ENCODE measurements around the gene SLC22A31. TPM values are rescaled to one million over a fixed set of nuclear protein-coding genes. Genes with fewer than 3 reads are reported as not detected.
"Not testable (repeated sequence)": the region's sequence is repeated elsewhere in the genome, so short reads cannot be mapped to it uniquely, and the experiment has no call there.

The SLC22A31 gene
- total and polyA plus RNA-seq, 2 donors (not counting 3 experiments of a cell fraction or from before 2014, with no cell fraction given) = 1.0 TPM; not detected in 1

- H3K9me3 ChIP-seq (replicated peaks; ENCODE audit: control insufficient read depth, insufficient read depth, low read length) = no peaks in the 10 kb centered on the region
- H3K9ac ChIP-seq (replicated peaks; ENCODE audit: extremely low read depth, insufficient read depth, low read length) = no peak overlapping the region
- H2AFZ ChIP-seq (ENCODE audit: low read depth, low read length) = peak overlapping the region; percentile 56
- intact Hi-C loops (cut with micrococcal nuclease) = loop anchor here (1.0 kb wide), 2 partner anchors 8 to 22 kb away; partner anchors contain the start of gene CDH15
- no peaks in the 10 kb centered on the region for H3K36me3 ChIP-seq (ENCODE audit: control insufficient read depth in 2 of 2, extremely low read depth in 1 of 2, insufficient read depth in 2 of 2, low read length in 2 of 2)
- H3K79me2 ChIP-seq (ENCODE audit: control insufficient read depth, insufficient read depth, low read length) = no peaks in the 10 kb centered on the region
- H3K9me1 ChIP-seq (replicated peaks; ENCODE audit: control insufficient read depth, extremely low read depth, insufficient read depth, low read length) = no peaks in the 10 kb centered on the region
- FAIRE-seq = no peak
- DNase-seq (ENCODE audit: low read depth, low spot score) = peak; percentile 79
- ChIA-PET CTCF (interaction anchor here (0.7 to 1.1 kb wide), 3 partner anchors 9 to 54 kb away, joined by 3 to 4 read pairs (median 3); no protein-coding TSS in a partner anchor), POLR2A (no interaction called here)
- dilution Hi-C loops (cut with MboI; ENCODE audit: extremely low pct_ligation_motif_present, low sequenced_read_pairs) = no loop called here
- H3K4me2 ChIP-seq (ENCODE audit: insufficient read depth, low read length) = no peak overlapping the region
- H4K20me1 ChIP-seq (replicated peaks; ENCODE audit: control insufficient read depth, extremely low read depth, insufficient read depth, low read length) = no peaks in the 10 kb centered on the region
- peak overlapping the region in 1 of 3 experiments; percentile 14 for H3K4me3 ChIP-seq (replicated peaks in 1 of 3; ENCODE audit: insufficient read depth in 1 of 3, low read depth in 1 of 3, low read length in 3 of 3)
- no peak overlapping the region for H3K27ac ChIP-seq (ENCODE audit: insufficient read depth, low read depth, low read length)
- TF ChIP-seq GATA2 (IDR thresholded peaks at IDR 0.05; ENCODE audit: insufficient read depth, insufficient read length, low read depth, low read length) = no peak
- no peak for TF ChIP-seq POLR2AphosphoS5 (IDR thresholded peaks at IDR 0.05; ENCODE audit: insufficient read depth, low read depth, low read length)
- H3K4me1 ChIP-seq (ENCODE audit: control insufficient read depth, extremely low read depth, insufficient read depth, low read length) = no peaks in the 10 kb centered on the region
- no peaks in the 10 kb centered on the region for H3K27me3 ChIP-seq (ENCODE audit: control insufficient read depth in 2 of 2, insufficient read depth in 2 of 2, low read length in 2 of 2)
- no TSS peak for BruUV-seq (replicated peaks)
Observed at GRCh38 chr16:89192956-89193575, 7.3 kb downstream of the SLC22A31 start.

GRCh38 chr16:89192186-89192955, 8.0 kb downstream of the SLC22A31 start:
- Histone ChIP-seq H3K4me2 (ENCODE audit: insufficient read depth, low read length) (peak overlapping the region; percentile 63), H3K27ac (ENCODE audit: insufficient read depth, low read depth, low read length) (peak overlapping the region; percentile 12), H3K9ac (replicated peaks; ENCODE audit: extremely low read depth, insufficient read depth, low read length) (peak overlapping the region; percentile 19), H2AFZ (ENCODE audit: low read depth, low read length) (peak overlapping the region; percentile 96), H3K4me3 (replicated peaks in 1 of 3; ENCODE audit: insufficient read depth in 1 of 3, low read depth in 1 of 3, low read length in 3 of 3) (peak overlapping the region; percentile 15 to 40 (median 33))
- H3K27me3 ChIP-seq (ENCODE audit: control insufficient read depth in 2 of 2, insufficient read depth in 2 of 2, low read length in 2 of 2); dilution Hi-C loops (cut with MboI; ENCODE audit: extremely low pct_ligation_motif_present, low sequenced_read_pairs); H4K20me1 ChIP-seq (replicated peaks; ENCODE audit: control insufficient read depth, extremely low read depth, insufficient read depth, low read length); POLR2A ChIA-PET; H3K79me2 ChIP-seq (ENCODE audit: control insufficient read depth, insufficient read depth, low read length); H3K9me3 ChIP-seq (replicated peaks; ENCODE audit: control insufficient read depth, insufficient read depth, low read length); BruUV-seq (replicated peaks); H3K9me1 ChIP-seq (replicated peaks; ENCODE audit: control insufficient read depth, extremely low read depth, insufficient read depth, low read length); H3K4me1 ChIP-seq (ENCODE audit: control insufficient read depth, extremely low read depth, insufficient read depth, low read length); H3K36me3 ChIP-seq (ENCODE audit: control insufficient read depth in 2 of 2, extremely low read depth in 1 of 2, insufficient read depth in 2 of 2, low read length in 2 of 2): not testable (repeated sequence)
- FAIRE-seq = peak; percentile 90
- intact Hi-C loops (cut with micrococcal nuclease) = loop anchor here (1.0 kb wide), 1 partner anchor 21 kb away; the partner anchor contains the start of gene CDH15
- CTCF ChIA-PET = interaction anchor here (0.7 to 1.1 kb wide), 3 partner anchors 8 to 55 kb away, joined by 3 to 4 read pairs (median 3); no protein-coding TSS in a partner anchor
- peak; percentile 20 for TF ChIP-seq POLR2AphosphoS5 (IDR thresholded peaks at IDR 0.05; ENCODE audit: insufficient read depth, low read depth, low read length)
- peak; percentile 93 for DNase-seq (ENCODE audit: low read depth, low spot score)

All from endothelial cell of umbilical vein (primary cell).